Neutrophil (primary cell): Measurements from ENCODE around the gene TSGA10.
A peak's percentile ranks its signal among the peaks of the same experiment; 100 is the strongest.
"Not testable (repeated sequence)": the region's sequence is repeated elsewhere in the genome, so short reads cannot be mapped to it uniquely, and the experiment has no call there.

ENCODE experiments used
- H3K27ac ChIP-seq: fragments of 200-600 bp; sonication (generic); 2 replicates; pipeline ENCODE4 v1.5.1; 2016; ENCODE audit warnings: mild to moderate bottlenecking, moderate library complexity
- H3K27me3 ChIP-seq: fragments of 200-600 bp; sonication (generic); 2 replicates; pipeline ENCODE4 v1.6.0; 2016; ENCODE audit warnings: mild to moderate bottlenecking
- H3K36me3 ChIP-seq: fragments of 200-600 bp; sonication (generic); 2 replicates; pipeline ENCODE4 v1.5.1; 2017
- H3K4me1 ChIP-seq, 2 experiments: fragments of 200-600 bp in 1 of 2; sonication (generic) in 1 of 2; 1 replicate in 1 of 2; 2 replicates in 1 of 2; pipeline versions ENCODE4 v1.5.1 to v1.6.1; 2013 to 2016; ENCODE audit warnings: low read depth in 1 of 2, low read length in 1 of 2, mild to moderate bottlenecking in 1 of 2, moderate library complexity in 1 of 2; ENCODE audit not compliant: control insufficient read depth in 1 of 2, insufficient read depth in 1 of 2
- H3K4me3 ChIP-seq, 2 experiments: fragments of 200-600 bp in 1 of 2; sonication (generic) in 1 of 2; 1 replicate in 1 of 2; 2 replicates in 1 of 2; pipeline ENCODE4 v1.5.1; 2013 to 2016; ENCODE audit warnings: low read depth in 1 of 2, low read length in 1 of 2, mild to moderate bottlenecking in 1 of 2, moderate library complexity in 1 of 2
- H3K9me3 ChIP-seq: fragments of 200-600 bp; sonication (generic); 2 replicates; pipeline ENCODE4 v1.5.1; 2016
- TF ChIP-seq, protein P1 (sequence below): fragments of 200-600 bp; sonication (generic); IDR thresholded peaks from 2 replicates; pipeline ENCODE4 v1.5.1; 2016; ENCODE audit warnings: antibody characterized with exemption

TSGA10 gene

GRCh38 chr2:99081891-99082290, 72.9 kb downstream of the TSGA10 start:
- TF ChIP-seq, protein P1, sequence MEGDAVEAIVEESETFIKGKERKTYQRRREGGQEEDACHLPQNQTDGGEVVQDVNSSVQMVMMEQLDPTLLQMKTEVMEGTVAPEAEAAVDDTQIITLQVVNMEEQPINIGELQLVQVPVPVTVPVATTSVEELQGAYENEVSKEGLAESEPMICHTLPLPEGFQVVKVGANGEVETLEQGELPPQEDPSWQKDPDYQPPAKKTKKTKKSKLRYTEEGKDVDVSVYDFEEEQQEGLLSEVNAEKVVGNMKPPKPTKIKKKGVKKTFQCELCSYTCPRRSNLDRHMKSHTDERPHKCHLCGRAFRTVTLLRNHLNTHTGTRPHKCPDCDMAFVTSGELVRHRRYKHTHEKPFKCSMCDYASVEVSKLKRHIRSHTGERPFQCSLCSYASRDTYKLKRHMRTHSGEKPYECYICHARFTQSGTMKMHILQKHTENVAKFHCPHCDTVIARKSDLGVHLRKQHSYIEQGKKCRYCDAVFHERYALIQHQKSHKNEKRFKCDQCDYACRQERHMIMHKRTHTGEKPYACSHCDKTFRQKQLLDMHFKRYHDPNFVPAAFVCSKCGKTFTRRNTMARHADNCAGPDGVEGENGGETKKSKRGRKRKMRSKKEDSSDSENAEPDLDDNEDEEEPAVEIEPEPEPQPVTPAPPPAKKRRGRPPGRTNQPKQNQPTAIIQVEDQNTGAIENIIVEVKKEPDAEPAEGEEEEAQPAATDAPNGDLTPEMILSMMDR = no peak

DNA sequence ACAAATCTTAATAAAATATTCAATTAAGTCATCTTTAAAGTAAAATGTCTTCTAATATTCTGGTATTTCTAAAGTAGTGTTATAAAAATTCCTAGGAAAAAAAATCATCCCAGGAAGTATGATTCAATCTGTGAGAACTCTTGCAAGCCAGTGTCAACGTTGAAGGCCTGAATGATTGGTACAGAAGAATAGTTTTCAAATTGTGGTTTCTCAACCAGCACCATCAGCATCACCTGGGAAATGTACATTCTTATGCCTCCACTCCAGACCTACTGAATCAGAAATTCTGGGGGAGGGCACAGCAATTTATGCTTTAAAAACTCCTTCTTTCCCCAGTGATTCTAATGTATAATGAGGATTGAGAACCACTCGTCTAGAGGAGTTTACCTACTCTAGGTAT, 75.5 kb downstream of the TSGA10 start:
- Histone ChIP-seq H3K9me3 (no peaks in the 10 kb centered on the region), H3K36me3 (no peaks in the 10 kb centered on the region), H3K4me3 (no peak overlapping the region), H3K27ac (no peak overlapping the region), H3K27me3 (no peaks in the 10 kb centered on the region), H3K4me1 (no peaks in the 10 kb centered on the region)
- TF ChIP-seq, protein P1 = no peak

More at GRCh38 chr2:99081891-99082290, 72.9 kb downstream of the TSGA10 start:
- Histone ChIP-seq H3K36me3 (no peaks in the 10 kb centered on the region), H3K27ac (no peak overlapping the region), H3K4me1 (no peaks in the 10 kb centered on the region), H3K27me3 (no peaks in the 10 kb centered on the region), H3K9me3 (no peaks in the 10 kb centered on the region), H3K4me3 (no peak overlapping the region)

- H3K4me1 ChIP-seq = peaks cover 0 to 5% of the 10 kb centered on the region in 2 experiments
- H3K27ac ChIP-seq = no peak overlapping the region
- no peak overlapping the region for H3K4me3 ChIP-seq
- TF ChIP-seq, protein P1 = no peak
- H3K9me3 ChIP-seq = no peaks in the 10 kb centered on the region
- no peaks in the 10 kb centered on the region for H3K27me3 ChIP-seq
- H3K36me3 ChIP-seq = no peaks in the 10 kb centered on the region
Observed at GRCh38 chr2:99072551-99072950, 82.2 kb downstream of the TSGA10 start.

- H3K27ac ChIP-seq = no peak overlapping the region
- H3K4me1 ChIP-seq = peaks cover 0 to 6% of the 10 kb centered on the region in 2 experiments
- H3K4me3 ChIP-seq = no peak overlapping the region
- H3K36me3 ChIP-seq = no peaks in the 10 kb centered on the region
- no peaks in the 10 kb centered on the region for H3K27me3 ChIP-seq
- TF ChIP-seq, protein P1 = no peak
- H3K9me3 ChIP-seq = no peaks in the 10 kb centered on the region
Observed at GRCh38 chr2:99067871-99068625, 86.7 kb downstream of the TSGA10 start.

DNA sequence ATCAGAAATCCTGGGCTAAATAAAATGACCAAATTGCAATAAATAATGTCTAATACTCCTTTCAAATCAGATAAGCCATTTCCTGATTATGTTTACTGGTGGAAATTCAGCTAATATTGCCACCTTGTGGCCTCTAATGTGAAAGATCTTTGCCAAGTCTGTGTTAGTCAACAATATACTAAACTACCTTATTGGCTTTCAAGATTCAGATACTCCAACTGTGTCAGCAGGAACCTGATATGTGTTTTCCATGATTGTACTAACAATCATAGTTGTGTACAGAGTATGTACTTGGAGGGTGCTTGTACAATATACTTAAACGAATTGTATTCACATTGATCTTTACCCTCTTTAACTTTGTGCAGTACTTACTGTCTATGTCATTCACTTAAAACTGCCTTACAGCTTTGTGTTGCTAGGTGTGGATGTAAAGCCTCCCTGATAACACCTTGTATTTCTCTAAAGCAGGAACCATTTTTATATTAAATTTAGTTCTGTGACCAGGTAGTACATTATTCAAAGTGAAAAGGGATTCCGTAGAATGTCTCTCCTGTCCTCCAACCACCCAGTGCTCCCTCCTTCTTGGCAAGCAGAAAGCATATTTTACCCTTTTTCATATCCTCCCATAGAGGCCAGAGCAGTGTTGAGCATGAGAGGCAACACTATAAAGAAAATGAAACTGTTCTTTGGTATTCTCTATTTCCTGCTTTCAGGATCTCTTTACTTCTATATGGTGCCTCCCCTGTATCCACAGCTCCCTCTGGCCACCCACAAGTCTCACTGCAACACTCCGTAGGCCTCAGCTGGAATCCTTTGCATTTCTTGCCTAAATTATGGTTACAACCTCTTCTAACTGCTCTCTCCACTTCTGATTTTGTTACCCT, 88.4 kb downstream of the TSGA10 start:
- peaks cover 0 to 6% of the 10 kb centered on the region in 2 experiments for H3K4me1 ChIP-seq
- no peak overlapping the region for H3K4me3 ChIP-seq
- TF ChIP-seq, protein P1 = no peak
- no peaks in the 10 kb centered on the region for H3K27me3 ChIP-seq
- no peaks in the 10 kb centered on the region for H3K9me3 ChIP-seq
- H3K36me3 ChIP-seq = no peaks in the 10 kb centered on the region
- no peak overlapping the region for H3K27ac ChIP-seq

GRCh38 chr2:99049187-99049586, 105.6 kb downstream of the TSGA10 start:
- H3K27ac ChIP-seq, H3K4me1 ChIP-seq, H3K36me3 ChIP-seq, H3K27me3 ChIP-seq, H3K4me3 ChIP-seq, H3K9me3 ChIP-seq: not testable (repeated sequence)

DNA sequence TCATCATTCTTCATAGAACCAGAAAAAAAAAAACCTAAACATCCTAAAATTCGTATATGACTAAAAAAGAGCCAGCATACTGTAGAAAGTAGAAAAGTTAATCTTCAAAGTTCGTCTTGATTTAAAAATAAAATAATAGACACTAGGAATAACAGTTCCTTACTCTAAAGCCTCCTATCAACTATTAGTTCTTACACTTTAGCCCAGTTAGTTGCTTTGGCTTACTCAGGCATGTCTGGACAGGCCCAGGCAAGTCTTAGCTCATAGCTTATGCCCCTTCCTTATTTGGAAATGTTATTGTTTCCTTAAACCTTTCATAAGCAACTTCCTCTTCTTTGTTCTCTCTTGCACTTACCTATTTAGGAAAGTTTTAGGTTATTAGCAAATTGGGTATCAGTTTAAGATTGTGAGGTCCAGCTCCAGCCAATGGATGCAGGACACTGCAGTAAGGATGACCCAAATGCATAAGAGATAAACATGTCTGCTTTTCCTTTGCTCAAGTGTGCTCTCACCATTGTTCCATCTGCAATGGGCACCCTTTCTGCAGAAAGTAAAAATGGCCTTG, 113.9 kb downstream of the TSGA10 start:
- H3K4me3 ChIP-seq, H3K27me3 ChIP-seq, H3K36me3 ChIP-seq, H3K4me1 ChIP-seq, H3K9me3 ChIP-seq: not testable (repeated sequence)
- H3K27ac ChIP-seq = peak overlapping the region; percentile 28
